GM18867 (cell line): ENCODE results near the gene GPR18.

Experiments used
- ATAC-seq: cut with Tn5 transposase; IDR thresholded peaks from one replicate; pipeline ENCODE4 v1.9.1; 2021; ENCODE audit warnings: mild to moderate bottlenecking, moderate library complexity; ENCODE audit not compliant: unreplicated experiment

The GPR18 gene

DNA sequence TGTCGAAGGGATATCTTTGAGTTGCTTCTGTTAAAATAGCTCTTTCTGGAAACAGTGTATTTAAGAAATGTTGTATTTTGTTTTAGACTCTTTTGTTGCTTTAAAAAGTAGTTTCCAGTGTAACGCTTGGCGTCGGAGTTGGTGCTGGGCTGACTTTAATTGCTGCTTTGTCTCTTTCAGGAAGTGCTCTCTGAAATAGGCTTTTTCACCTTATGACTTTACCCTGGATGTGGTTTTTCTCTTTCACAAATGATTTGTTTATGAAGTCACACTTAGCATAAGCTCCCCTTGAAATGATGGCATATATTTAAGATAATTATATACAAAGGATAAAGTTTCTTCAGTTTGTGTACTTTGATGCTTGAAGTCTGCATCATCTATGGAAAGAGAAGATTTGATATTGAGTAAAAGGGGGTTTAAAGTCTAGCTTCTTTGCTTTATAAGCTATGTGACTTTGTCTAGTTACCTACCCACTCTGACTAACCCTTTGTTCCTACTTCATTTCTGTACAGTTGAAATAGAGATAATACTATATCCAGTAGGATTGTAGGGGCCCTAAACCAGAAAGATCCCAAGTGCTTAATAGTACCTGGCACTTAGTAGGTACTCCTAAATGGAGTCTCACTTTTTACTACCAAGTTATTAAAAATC lies at the start of gene GPR18:
Gene GPR18 (minus strand): TSS at position 170 of the 651 bp plus-strand sequence. CDS start 2,507 bp downstream, outside the sequence.
- ATAC-seq, result peak; percentile 90

- peak; percentile 42 for ATAC-seq
Observed at GRCh38 chr13:99307648-99308339, 49.6 kb upstream of the GPR18 start.

DNA sequence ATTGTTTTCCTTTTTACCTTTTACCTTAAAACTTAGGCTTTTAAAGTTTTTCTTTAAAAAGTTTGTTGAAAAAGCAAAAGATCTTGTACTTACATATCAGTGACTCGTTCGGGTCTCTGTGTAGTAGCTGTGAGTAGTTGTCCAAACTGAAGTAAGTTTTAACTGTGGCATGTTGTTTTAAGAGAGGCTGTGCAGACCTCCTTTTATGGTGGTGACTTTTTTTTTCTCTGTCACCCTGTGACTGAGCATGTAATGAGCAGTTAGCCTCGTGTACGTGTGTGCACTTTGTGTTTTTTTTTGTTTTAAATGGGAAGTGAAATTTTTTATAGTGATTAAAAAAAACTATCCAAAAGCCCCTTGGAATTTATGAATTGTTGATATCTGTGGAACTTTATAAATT lies 49.1 kb upstream of the GPR18 start, which contains the start of gene GPR183:
Gene GPR183 (minus strand): TSS at position 153 of the 400 bp plus-strand sequence. CDS start 11,254 bp downstream, outside the sequence.
- peak; percentile 76 for ATAC-seq

- no peak for ATAC-seq
Observed at GRCh38 chr13:99305566-99305965, 47.4 kb upstream of the GPR18 start.

DNA sequence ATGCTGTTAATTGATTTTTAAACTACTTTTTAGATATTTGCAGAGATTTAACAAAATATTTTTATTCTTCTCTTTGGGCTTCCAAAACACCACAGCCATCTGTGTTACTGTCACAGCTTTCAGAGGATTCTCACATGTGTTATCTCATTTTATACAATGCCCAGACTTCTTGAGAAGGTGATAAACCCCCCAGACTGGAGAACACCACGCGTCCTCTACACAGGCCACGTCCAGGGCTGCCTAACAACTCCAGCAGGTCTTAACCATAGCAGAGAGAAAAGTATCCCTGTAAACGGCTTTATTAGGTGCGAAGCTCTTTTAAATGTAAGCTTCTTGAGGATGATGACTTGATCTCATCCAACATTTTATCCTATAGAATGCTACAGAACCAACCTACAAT lies 47.0 kb upstream of the GPR18 start:
- no peak for ATAC-seq

- ATAC-seq, result no peak
Observed at GRCh38 chr13:99304541-99304940, 46.4 kb upstream of the GPR18 start.

GRCh38 chr13:99303863-99304521 lies 45.8 kb upstream of the GPR18 start:
- ATAC-seq, result no peak

GRCh38 chr13:99302637-99303505 lies 44.7 kb upstream of the GPR18 start:
- ATAC-seq, result no peak

DNA sequence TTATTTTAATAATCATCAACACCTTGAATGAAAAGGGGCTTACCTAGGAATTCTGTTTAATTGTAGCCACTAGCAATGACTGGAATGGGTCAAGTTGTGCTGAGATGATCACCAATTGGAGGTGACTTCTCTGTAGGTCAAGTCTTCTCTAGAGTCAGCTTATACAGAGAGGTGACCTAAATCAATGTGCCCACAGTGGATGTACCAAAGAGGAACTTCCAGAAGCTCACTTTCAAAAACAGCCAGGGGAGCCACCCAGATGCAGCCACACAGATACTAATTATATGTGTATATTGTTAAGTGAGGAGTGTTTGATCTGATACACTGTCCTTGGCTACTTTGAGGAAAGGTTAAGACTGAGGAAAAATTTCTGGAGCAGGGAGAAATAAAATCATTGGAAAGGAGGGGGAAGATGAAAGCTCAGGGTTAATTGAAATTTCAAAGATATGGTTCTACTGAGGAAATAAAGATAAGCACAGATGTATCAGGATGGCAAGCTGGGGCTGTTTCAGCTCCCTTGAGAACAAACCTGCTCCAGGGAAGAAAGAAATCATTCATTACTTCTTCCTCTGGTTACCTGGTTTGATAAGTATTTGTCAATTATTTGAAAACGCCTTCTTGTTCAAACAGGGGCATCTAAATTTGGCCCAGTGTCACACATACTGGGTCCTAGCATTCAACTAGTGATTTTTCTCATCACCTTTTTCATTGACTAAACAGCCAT lies 43.9 kb upstream of the GPR18 start:
- no peak for ATAC-seq

GRCh38 chr13:99301056-99301838 lies 43.1 kb upstream of the GPR18 start:
- no peak for ATAC-seq

GRCh38 chr13:99299920-99300341 lies 41.8 kb upstream of the GPR18 start:
- no peak for ATAC-seq

DNA sequence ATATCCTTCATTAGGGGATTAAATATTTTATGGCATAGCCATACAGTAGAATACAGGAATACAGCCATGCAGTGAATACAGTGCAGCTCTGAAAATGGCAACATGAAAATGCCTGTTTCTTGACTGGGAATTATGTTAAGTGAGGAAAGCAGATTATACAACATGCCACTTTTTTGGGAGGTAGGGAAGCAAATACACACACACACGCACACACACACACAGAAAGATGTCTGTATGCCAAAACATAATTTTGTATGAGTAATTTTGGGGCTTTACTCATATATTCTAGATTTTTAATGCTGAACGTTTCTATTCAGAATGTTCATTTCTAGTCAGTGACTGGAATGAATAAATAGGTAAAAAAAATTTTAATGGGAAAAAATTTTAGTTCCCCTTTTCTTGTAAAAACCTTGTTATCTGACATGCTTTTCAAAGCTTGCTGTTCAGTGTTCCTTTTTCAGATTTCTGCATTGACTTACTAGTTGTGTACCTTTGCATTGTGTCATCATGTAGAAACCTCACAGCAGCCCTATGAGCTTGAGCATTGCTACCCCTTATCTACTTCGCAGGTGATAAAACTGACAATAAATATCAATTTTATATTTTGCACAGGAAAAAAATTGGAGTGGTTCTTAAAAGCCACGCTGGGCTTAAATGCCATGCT lies 41.2 kb upstream of the GPR18 start:
- no peak for ATAC-seq

GRCh38 chr13:99298056-99298455 lies 39.9 kb upstream of the GPR18 start:
- ATAC-seq, result no peak

GRCh38 chr13:99297331-99297730 lies 39.2 kb upstream of the GPR18 start:
- ATAC-seq, result no peak

- ATAC-seq, result peak; percentile 68
Observed at GRCh38 chr13:99296398-99296797, 38.2 kb upstream of the GPR18 start.

GRCh38 chr13:99295488-99296252 lies 37.5 kb upstream of the GPR18 start:
- ATAC-seq, result no peak

DNA sequence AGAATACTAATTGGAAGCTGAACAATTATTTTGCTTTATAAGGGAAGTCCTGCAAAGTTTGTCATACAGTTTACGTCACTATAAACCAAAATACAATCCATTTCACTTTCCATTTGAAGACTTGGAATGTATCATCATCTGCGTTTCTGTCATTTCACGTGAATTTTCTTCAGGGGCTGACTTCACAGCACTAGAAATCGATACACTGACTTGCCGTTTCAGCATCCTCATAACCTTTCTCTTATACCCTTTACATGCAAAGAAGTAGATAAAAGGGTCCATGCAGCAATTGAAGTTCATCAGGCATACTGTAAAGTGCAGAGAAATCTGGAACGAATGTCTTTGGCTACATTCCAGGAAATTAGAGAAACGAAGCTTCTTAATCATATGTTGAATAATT lies 36.8 kb upstream of the GPR18 start:
- ATAC-seq, result no peak

GRCh38 chr13:99294198-99294597 lies 36.0 kb upstream of the GPR18 start:
- no peak for ATAC-seq
